Femur (tissue), 1 donor: Measurements from ENCODE around the gene DDC.

Source experiments
- DNase-seq: peaks from one replicate; pipeline ENCODE4 v3.0.0-alpha.2; 2017

Gene DDC

GRCh38 chr7:50409856-50410745 is 155.1 kb downstream of the DDC start:
- DNase-seq: no peak
